Keratinocyte (primary cell): ENCODE measurements around the gene CEBPG.

Experiments used
- EZH2 ChIP-seq: IDR thresholded peaks from one replicate; pipeline ENCODE4 v1.6.1; 2012; ENCODE audit warnings: inconsistent platforms, mild to moderate bottlenecking, low read length, moderate library complexity
- TF ChIP-seq, protein P1 (sequence below), 3 experiments: IDR thresholded peaks in 1 of 3; conservative IDR thresholded peaks in 1 of 3; optimal IDR thresholded peaks in 1 of 3; 2 replicates in 2 of 3; 3 replicates in 1 of 3; pipeline versions ENCODE3 to v1.5.1; 2011; ENCODE audit warnings: low read length in 3 of 3, mild to moderate bottlenecking in 3 of 3, moderate library complexity in 2 of 3, control low read depth in 1 of 3, inconsistent platforms in 1 of 3; ENCODE audit not compliant: insufficient read depth in 2 of 3; ENCODE audit errors: extremely low read depth in 1 of 3

GRCh38 chr19:33408538-33409434 is 35.3 kb downstream of the CEBPG start:
- no peak for TF ChIP-seq EZH2
- TF ChIP-seq, protein P1, sequence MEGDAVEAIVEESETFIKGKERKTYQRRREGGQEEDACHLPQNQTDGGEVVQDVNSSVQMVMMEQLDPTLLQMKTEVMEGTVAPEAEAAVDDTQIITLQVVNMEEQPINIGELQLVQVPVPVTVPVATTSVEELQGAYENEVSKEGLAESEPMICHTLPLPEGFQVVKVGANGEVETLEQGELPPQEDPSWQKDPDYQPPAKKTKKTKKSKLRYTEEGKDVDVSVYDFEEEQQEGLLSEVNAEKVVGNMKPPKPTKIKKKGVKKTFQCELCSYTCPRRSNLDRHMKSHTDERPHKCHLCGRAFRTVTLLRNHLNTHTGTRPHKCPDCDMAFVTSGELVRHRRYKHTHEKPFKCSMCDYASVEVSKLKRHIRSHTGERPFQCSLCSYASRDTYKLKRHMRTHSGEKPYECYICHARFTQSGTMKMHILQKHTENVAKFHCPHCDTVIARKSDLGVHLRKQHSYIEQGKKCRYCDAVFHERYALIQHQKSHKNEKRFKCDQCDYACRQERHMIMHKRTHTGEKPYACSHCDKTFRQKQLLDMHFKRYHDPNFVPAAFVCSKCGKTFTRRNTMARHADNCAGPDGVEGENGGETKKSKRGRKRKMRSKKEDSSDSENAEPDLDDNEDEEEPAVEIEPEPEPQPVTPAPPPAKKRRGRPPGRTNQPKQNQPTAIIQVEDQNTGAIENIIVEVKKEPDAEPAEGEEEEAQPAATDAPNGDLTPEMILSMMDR (optimal IDR thresholded peaks at IDR 0.05 in 1 of 3, IDR thresholded peaks at IDR 0.05 in 1 of 3, conservative IDR thresholded peaks at IDR 0.05 in 1 of 3; ENCODE audit: extremely low read depth in 1 of 3, insufficient read depth in 2 of 3, low read length in 3 of 3) = no peak
